Measurements from ENCODE around the gene SLC6A19. TPM values are rescaled to one million over a fixed set of nuclear protein-coding genes. Genes with fewer than 3 reads are reported as not detected.

SLC6A19 gene
- total RNA-seq, 2 experiments from 2014 or later: not detected

DNA sequence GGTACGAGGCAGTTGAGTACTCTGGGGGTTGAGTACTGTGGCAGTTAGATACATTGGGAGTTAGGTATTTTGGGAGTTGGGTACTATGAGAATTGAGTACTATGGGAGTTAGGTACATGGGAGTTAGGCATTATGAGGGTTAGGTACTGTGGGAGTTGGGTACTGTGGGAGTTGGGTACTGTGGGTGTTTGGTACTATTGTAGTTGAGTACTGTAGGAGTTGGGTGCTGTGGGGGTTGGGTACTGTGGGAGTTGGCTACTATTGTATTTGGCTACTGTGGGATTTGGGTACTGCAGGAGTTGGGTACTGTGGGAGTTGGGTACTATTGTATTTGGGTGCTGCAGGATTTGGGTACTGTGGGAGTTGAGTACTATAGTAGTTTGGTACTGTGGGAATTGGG, 4.8 kb upstream of the SLC6A19 start:
- CTCF ChIA-PET: no interaction called here
- no peaks in the 10 kb centered on the region for H3K4me1 Mint-ChIP-seq
- H3K9me3 Mint-ChIP-seq: no peaks in the 10 kb centered on the region
- H3K27ac Mint-ChIP-seq: no peak overlapping the region
- POLR2A ChIA-PET: no interaction called here
- DNase-seq: no peak
- peaks cover 4% of the 10 kb centered on the region for H3K27me3 Mint-ChIP-seq
- no peaks in the 10 kb centered on the region for H3K36me3 Mint-ChIP-seq (ENCODE audit: low read depth)
- H3K4me3 Mint-ChIP-seq: no peak overlapping the region

DNA sequence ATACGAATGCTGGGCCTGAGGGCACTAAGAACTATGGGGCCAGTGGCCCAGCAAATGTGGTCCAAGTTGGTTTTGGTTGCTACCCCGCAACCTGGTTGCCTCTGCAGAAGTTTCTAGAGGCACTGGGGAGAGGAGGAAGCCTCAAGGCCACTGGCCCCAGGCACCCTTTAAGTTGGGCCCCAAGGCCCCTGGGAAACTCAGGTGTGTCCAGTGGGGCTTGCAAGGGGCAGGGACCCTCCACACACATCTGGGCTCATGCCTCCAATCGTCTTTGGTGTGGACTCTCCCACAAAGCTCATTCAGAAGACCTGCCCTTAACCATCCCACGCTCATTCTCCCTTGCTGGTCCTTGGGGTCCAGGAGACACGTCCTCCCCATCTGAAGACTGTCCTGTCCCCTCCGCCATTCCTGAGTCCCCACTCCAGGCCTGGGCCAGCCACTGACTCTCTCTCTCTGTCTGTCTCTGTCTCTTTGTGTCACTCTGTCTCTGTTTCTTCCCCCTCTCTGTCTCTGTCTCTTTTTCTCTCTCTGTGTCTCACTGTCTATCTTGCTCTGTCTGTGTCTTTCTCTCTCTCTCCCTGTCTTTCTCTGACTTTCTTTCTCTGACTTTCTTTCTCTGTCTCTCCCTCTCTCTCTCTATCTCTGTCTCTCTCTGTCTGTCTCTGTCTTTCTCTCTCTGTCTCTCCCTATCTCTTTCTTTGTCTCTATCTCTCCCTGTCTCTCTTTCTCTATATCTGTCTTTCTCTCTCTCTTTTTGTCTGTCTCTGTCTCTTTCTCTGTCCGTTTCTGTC, 3.3 kb upstream of the SLC6A19 start:
- Mint-ChIP-seq H3K36me3 (ENCODE audit: low read depth) (no peaks in the 10 kb centered on the region), H3K27me3 (peaks cover 4% of the 10 kb centered on the region), H3K4me3 (no peak overlapping the region), H3K27ac (no peak overlapping the region), H3K4me1 (no peaks in the 10 kb centered on the region), H3K9me3 (no peaks in the 10 kb centered on the region)
- POLR2A ChIA-PET: no interaction called here
- CTCF ChIA-PET: no interaction called here
- DNase-seq: no peak

DNA sequence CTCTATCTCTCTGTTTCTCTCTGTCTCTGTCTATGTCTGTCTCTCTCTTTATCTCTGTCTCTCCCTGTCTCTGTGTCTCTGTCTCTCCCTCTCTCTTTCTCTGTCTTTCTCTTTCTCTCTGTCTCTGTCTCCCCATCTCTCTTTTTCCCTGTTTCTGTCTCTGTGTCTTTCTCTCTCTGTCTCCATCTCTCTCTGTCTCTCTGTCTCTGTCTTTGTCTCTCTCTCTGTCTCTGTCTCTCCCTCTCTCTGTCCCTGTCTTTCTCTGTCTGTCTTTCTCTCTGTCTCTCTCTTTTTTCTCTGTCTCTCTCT, 2.1 kb upstream of the SLC6A19 start:
- no peak for DNase-seq
- Mint-ChIP-seq H3K9me3 (no peaks in the 10 kb centered on the region), H3K27me3 (peaks cover 4% of the 10 kb centered on the region), H3K36me3 (ENCODE audit: low read depth) (no peaks in the 10 kb centered on the region), H3K27ac (no peak overlapping the region), H3K4me3 (no peak overlapping the region), H3K4me1 (no peaks in the 10 kb centered on the region)
- CTCF ChIA-PET: no interaction called here
- POLR2A ChIA-PET: no interaction called here

DNA sequence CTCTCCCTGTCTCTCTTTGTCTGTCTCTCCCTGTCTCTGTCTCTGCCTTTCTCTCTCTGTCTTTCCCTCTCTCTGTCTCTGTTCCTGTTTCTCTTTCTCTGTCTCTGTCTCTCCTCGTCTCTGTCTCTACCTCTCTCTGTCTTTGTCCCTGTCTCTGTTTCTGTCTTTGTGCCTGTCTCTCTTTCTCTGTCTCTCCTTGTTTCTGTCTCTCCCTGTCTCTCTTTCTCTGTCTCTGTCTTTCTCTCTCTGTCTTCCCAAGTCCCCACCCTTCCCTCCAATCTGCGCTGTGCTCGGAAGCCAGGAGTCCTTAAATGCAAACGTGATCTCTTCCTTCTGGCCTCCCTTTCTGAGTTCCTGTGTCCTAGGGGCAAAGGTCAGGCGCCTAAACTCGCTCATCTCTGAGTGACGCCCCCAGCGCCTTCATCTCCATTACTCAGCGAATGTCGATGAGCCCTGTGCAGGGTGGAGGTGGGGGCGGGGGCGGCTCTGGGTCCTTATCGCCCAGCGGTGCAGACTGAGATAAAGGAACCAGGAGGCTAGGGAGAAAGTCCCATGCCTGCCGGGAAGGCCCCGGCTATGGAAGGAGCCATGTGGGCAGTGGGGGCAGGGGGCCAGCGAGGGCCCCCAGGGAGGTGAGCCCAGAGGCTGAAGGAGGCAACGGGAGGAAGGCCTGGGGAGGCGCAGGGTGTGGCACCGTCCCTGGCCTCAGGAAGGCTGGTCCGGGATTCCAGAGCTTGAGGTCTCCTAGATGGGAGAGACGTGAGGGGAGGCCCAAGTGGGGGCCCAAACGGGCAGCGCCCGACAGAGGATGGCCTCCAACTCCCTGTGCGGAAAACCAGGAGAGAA, 1.5 kb upstream of the SLC6A19 start:
- H3K4me1 Mint-ChIP-seq: no peaks in the 10 kb centered on the region
- ChIA-PET CTCF (no interaction called here), POLR2A (no interaction called here)
- H3K9me3 Mint-ChIP-seq: no peaks in the 10 kb centered on the region
- H3K4me3 Mint-ChIP-seq: no peak overlapping the region
- DNase-seq: no peak
- H3K27ac Mint-ChIP-seq: no peak overlapping the region
- no peaks in the 10 kb centered on the region for H3K36me3 Mint-ChIP-seq (ENCODE audit: low read depth)
- H3K27me3 Mint-ChIP-seq: peaks cover 4% of the 10 kb centered on the region

DNA sequence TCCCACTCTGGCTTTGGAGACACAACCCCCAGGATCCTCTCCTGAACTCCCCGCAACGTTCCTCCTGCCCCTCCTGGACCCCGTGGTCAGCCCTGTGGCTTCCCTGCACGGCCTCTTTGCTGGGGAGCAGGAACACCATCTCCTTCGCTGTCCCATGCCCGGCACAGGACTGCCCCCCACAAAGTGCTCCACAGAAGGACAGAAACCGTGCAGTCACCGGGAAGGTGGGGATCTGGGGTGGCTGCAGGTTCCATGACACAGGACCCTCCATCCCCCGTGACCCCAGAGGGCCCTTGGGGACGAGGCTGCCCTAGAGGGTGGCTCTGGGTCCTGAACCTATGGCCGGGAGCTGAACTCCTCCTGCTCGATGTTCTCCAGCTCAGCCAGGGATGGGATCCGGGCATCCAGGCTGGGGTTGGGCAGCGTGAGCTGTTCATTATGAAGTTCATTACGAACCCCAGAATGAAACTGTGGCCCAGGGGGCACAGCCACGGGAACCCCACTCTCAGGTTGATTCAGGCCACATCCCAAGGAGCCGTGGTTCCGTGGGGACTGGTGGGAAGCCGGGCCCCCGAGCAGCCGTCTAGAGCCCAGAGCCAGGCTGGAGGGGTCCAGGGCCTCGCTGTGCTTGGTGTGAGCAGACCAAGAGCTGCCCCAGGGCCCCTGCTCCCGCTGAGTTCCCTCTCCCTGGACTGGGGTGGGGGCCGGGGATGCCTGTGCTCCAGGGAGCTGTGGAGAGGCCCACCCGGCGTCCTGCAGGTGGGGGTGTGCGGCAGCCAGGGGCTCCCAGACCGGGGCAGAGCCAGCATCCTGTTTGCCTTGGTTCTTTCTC, 684 bp upstream of the SLC6A19 start:
- Mint-ChIP-seq H3K27me3 (peaks cover 6% of the 10 kb centered on the region), H3K4me1 (no peaks in the 10 kb centered on the region), H3K9me3 (no peaks in the 10 kb centered on the region)

DNA sequence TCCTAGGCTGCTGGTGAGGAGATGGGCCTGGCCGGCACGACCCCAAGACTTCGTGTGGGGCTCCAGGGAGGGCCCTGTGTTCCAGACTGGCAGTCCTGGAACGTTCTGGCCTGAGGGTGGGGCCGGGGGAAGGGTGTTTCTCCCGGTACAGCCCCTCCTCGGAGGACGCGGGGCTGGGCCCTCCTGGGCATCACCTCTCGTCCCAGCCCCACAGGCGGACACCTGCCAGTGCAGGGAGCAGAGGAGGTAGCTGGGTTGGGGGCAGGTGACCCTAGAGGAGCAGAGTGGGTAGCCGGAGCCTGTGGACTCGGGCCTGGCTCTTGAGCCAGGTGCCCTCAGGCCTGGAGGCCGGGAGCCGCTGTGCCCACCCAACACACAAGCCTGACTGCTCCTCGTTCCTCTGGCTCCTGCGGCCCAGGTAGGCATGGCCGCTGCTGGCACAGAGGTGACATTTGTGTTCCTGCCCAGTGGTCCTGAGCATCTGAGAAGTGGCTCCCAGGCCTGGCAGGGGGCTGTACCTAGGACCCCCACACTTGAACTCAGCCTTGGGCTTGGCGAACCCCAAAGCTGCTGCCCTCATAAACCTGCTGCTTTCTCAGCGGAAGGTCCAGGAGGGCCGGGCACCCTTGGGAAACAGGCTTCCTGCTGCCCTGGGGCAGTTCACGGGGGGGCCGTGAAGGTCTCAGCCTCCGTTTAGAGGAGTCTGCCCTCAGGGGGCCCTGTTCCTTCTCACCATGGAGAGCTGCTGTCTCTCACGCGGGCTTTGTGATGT, 817 bp downstream of the SLC6A19 start:
- ChIA-PET CTCF (no interaction called here), POLR2A (no interaction called here)
- no peaks in the 10 kb centered on the region for H3K36me3 Mint-ChIP-seq (ENCODE audit: low read depth)
- no peaks in the 10 kb centered on the region for H3K9me3 Mint-ChIP-seq
- H3K4me3 Mint-ChIP-seq: no peak overlapping the region
- H3K27ac Mint-ChIP-seq: no peak overlapping the region
- H3K27me3 Mint-ChIP-seq: peaks cover 2% of the 10 kb centered on the region
- H3K4me1 Mint-ChIP-seq: no peaks in the 10 kb centered on the region
- DNase-seq: no peak

More for the DNA sequence above, 684 bp upstream of the SLC6A19 start:
- POLR2A ChIA-PET: no interaction called here
- DNase-seq: no peak
- Mint-ChIP-seq H3K36me3 (ENCODE audit: low read depth) (no peaks in the 10 kb centered on the region), H3K4me3 (no peak overlapping the region), H3K27ac (no peak overlapping the region)
- CTCF ChIA-PET: interaction anchor here (0.5 kb wide), 1 partner anchor 30 kb away, joined by 3 read pairs; no protein-coding TSS in a partner anchor

DNA sequence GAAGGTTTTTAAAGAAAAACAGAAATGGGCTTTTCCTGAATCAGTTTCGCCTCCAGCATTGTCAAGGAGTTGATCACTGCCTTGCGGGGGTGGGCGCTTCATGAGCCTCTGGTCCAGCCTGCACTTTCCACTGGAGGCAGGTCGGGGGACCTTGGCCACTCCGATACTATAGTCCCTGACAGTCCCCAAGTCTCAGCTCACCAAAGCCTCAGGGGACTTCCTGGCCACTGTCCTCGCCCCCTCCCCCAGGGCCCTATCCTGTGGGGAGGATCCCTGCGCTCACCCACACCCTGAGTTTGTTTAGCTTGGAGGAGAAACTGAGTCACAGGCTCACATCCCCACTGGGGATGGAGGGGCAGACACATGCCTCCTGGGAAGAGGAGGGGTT, 1.4 kb downstream of the SLC6A19 start:
- ChIA-PET CTCF (no interaction called here), POLR2A (no interaction called here)
- H3K36me3 Mint-ChIP-seq (ENCODE audit: low read depth): no peaks in the 10 kb centered on the region
- H3K4me1 Mint-ChIP-seq: no peaks in the 10 kb centered on the region
- no peaks in the 10 kb centered on the region for H3K9me3 Mint-ChIP-seq
- H3K27ac Mint-ChIP-seq: no peak overlapping the region
- no peak for DNase-seq
- H3K27me3 Mint-ChIP-seq: peaks cover 2% of the 10 kb centered on the region
- H3K4me3 Mint-ChIP-seq: no peak overlapping the region

DNA sequence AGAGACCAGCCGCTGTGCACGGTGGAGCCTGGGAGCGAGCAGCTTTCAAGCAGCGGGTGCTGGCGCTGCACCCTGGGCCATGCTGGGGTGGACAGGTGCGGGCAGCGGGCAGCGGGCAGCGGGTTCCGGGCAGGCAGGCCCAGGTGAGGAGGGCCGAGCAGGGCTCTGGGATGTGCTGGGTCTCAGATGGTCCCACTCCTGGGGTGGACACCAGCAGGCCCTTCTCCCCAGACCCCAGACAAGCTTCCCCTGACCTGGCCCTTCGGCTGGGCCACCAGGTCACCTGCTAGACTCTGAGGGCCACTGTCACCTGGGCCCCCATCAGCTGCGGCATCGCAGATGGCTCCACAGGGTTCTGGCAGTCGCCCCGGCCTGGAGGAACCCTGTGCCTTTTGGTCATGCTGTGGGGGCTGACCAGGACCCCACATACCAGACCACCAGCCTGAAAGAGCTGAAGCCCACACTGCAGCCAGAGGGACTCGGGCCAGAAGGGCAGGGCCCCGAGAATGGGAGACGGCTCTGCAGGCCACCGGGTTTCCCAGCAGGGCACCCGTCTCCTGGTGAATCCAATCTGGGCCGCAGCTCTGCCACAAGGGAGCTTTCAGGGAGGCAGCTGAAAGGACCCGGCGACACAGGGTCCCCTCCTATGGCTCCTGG, 2.0 kb downstream of the SLC6A19 start:
- H3K36me3 Mint-ChIP-seq (ENCODE audit: low read depth): no peaks in the 10 kb centered on the region
- no peaks in the 10 kb centered on the region for H3K4me1 Mint-ChIP-seq
- peaks cover 2% of the 10 kb centered on the region for H3K27me3 Mint-ChIP-seq
- no peaks in the 10 kb centered on the region for H3K9me3 Mint-ChIP-seq
- CTCF ChIA-PET: no interaction called here
- POLR2A ChIA-PET: no interaction called here
- H3K27ac Mint-ChIP-seq: no peak overlapping the region
- DNase-seq: no peak
- H3K4me3 Mint-ChIP-seq: no peak overlapping the region

DNA sequence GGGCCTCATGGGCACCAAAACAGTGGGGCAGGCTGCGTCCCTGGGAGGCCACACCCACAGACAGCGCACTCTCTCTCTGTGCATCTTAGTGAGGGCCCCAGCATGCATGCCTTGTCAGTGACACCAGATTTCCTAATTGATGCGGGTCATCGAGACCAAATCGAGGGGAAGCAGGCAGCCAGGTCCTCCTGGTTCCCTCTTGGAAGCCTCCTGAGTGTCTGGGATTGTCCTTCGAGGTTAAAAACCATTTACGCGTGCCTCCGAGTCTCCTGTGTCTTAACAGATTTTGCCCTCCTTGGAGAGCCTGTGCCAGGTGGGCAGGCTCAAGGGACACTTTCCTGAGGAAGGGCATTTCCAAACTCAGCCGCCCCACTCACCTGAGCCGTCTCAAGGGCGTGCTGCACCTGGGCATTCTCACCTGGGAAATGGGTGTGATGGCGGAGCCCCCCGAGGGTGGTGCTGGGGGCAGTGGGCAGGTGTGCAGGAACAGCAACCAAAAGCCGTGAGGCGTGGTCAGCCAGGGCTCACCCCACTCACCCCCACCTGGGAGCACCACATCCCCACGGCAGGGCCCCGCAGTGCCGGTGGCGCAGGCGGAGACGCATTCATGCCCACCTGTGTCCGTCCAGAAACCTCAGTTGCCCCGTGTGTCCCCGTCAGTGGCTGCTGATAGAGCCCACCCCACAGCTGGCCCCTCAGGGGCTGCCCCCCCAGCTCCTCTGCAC, 2.7 kb downstream of the SLC6A19 start:
- Mint-ChIP-seq H3K36me3 (ENCODE audit: low read depth) (no peaks in the 10 kb centered on the region), H3K4me3 (no peak overlapping the region), H3K9me3 (no peaks in the 10 kb centered on the region), H3K27me3 (peaks cover 2% of the 10 kb centered on the region), H3K4me1 (no peaks in the 10 kb centered on the region), H3K27ac (no peak overlapping the region)
- CTCF ChIA-PET: no interaction called here
- POLR2A ChIA-PET: no interaction called here
- no peak for DNase-seq

DNA sequence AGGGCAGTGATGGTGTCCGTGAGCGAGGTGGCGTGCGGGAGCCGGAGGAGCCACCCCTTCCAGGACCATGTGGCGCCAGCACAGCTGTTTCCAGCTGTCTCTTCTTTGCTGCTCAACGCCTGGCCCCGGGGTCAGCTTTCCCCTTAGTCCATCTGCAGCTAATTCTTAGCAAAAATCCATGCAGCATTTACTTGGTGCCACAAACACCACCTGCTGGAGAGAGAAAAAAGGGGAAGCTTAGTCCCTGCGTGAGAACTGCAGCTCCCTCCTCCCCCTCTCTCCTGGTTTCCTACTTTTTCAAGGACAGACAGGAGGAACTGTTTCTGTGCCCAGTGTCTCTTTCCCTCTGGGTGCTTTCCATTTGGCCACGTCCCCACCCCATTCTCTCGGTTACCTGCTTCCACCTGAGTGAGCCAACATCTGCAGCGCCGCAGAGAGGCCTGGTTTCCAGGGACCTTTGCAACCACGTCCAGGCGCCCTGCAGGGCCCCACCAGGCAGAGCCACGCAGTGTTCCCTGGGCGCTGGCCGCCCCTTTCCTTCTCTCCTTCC, 3.4 kb downstream of the SLC6A19 start:
- POLR2A ChIA-PET: no interaction called here
- no peak for DNase-seq
- Mint-ChIP-seq H3K27ac (no peak overlapping the region), H3K4me1 (no peaks in the 10 kb centered on the region), H3K9me3 (no peaks in the 10 kb centered on the region), H3K36me3 (ENCODE audit: low read depth) (no peaks in the 10 kb centered on the region), H3K27me3 (peaks cover 2% of the 10 kb centered on the region), H3K4me3 (no peak overlapping the region)
- CTCF ChIA-PET: no interaction called here

DNA sequence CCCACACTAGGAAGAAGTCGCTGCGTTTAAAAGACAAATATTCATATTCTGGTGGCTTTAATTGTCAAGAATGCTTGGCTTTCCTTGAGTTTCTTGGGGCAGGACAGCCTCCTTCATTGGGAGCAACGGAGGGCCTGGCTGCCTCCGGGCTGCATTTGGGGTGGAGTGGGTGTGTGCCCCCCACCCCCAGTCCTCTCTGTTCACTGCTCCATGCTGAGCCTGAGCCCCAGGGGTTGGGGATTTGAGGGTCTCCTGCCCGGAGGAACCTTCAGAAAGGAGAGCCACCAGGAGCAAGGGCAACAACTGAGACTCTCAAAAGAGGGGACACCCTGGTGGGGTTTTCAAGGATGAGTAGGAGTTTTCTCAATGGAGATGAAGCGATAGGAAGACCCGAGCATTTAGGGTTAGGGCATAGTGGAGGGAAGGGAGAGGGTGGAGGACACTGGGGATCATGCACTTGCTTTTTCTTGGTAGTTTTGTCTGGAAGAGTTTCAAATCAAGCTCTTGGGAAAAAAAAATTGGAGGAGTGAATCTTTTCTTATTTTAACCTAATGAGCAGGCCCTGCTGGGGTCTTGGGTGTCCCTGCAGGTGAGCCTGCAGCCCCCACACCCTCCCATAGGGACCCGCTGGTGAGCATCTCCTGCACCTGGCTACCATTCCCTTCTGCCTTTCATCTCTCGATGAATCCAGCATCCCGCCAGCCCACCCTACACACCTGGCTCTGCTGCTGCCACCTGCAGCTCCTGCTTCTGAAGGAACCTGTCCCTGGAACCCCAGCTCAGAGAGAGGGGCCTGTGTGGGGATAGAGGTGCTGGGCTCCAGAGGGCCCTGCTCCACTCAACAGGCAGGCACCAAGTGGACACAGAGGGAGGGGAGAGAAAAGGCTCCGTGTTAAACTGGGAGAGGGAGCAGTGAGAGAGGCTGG, 4.1 kb downstream of the SLC6A19 start:
- Mint-ChIP-seq H3K27ac (no peak overlapping the region), H3K36me3 (ENCODE audit: low read depth) (no peaks in the 10 kb centered on the region), H3K4me3 (no peak overlapping the region), H3K4me1 (no peaks in the 10 kb centered on the region), H3K27me3 (peaks cover 2% of the 10 kb centered on the region), H3K9me3 (no peaks in the 10 kb centered on the region)
- DNase-seq: no peak
- ChIA-PET CTCF (no interaction called here), POLR2A (no interaction called here)

All from activated CD4-positive, alpha-beta T cell treated with anti-CD3 and anti-CD28 coated beads, Interleukin-2, amount 10 ng/mL, durations not matched to agents 7 days and 5 days (primary cell).